GM18519 (cell line): ENCODE data around the gene LGI1.

Experiments used
- ATAC-seq: cut with Tn5 transposase; IDR thresholded peaks from one replicate; pipeline ENCODE4 v1.9.1; 2021; ENCODE audit warnings: mild to moderate bottlenecking, moderate library complexity; ENCODE audit not compliant: unreplicated experiment, low FRiP score

The LGI1 gene

DNA sequence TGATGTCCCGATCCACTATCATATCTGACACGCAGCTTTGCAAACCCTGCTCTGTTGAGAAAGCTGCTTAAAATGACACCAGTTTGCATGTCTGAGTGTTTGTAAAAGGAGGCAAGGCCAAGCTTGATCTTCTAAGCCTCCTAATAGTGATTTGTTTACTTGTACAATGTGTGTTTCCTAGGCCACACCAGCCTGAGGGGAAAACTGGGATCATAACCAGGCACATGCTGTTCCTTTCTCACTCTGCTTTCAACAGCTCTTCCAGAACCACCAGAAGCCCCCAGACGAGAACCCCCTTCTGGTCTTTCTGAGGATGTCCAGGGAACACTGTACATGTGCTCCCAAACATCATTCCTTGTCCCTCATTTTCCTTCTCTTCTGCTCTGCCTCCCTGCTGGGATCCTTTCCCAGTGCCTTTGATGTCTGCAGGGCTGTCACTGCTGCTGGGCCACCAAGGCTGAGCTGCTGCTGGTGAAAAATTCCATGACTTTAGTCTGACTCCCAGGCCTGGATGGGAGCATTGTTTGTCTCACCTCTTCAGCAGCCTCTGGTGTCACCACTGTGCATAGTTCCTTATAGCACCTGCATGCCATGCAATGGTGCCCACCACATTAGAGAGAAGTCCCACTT is 4.0 kb upstream of the LGI1 start:
- ATAC-seq, result no peak

GRCh38 chr10:93754761-93755160 is 3.0 kb upstream of the LGI1 start:
- ATAC-seq, result no peak

GRCh38 chr10:93755443-93756116 is 2.2 kb upstream of the LGI1 start:
- ATAC-seq, result no peak

- no peak for ATAC-seq
Observed at GRCh38 chr10:93756118-93756517, 1.6 kb upstream of the LGI1 start.

GRCh38 chr10:93757136-93757535 is 600 bp upstream of the LGI1 start:
- no peak for ATAC-seq

- ATAC-seq, result no peak
Observed at GRCh38 chr10:93758508-93758885, 761 bp downstream of the LGI1 start.

- ATAC-seq, result no peak
Observed at GRCh38 chr10:93758891-93759410, 1.2 kb downstream of the LGI1 start.

DNA sequence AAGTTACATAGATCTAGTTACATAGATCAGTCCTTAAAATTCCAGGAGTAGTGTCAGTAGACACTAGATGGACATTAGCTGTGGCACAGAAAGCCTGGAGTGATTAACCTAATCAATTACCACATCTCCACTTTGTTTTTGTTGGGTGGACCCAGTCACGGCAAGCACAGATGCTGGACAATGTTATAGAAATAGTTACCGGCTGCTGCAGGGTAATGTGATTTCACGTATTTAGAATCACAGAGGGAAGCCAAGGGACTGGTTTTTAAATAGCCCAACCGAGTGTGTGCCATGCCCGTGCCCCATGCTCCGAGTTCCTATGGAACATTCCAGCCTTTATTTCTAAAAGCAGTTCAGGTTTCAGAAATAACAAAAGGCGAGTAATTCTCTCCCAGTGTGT is 2.8 kb downstream of the LGI1 start:
- no peak for ATAC-seq

DNA sequence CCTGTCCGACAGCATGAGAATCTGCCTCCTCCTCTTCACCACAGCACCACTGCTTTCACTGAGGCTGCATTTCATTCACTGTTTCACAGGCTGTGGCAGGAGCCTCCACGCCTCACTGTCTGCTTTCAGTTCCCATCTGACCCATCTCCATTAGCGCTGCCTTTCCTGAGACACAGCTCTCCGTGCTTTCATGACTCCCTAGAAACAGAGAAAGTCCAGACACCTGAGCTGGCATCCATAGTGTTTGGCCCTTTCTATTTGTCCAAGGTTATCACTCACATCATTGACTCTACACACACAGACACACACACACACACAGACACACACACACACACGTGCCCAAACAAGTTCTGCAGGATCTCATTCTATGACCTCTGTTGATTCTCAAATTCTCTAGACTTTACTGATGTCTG is 5.2 kb downstream of the LGI1 start:
- ATAC-seq, result peak; percentile 53

DNA sequence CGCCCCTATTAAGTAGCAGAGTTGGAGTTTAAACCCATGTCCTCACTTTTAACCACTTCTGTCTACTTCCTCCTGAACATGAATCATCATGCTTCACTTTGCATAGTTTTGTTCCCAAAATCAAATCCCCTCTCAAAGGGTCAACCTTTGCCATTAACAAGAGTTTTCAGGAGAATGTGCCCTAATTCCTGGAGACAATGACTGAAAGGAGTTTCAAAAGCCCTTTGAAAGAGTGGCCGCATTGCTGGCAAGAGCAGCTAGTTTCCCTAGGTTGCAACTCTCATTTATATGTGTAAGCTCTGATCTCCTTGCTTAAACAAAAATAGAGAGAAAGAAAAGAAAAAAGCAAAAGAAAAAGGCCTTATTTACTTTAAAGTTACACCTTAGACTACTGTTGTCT is 9.2 kb downstream of the LGI1 start:
- no peak for ATAC-seq

- ATAC-seq, result no peak
Observed at GRCh38 chr10:93767724-93768399, 10.1 kb downstream of the LGI1 start.

- ATAC-seq, result no peak
Observed at GRCh38 chr10:93768892-93769291, 11.2 kb downstream of the LGI1 start.

DNA sequence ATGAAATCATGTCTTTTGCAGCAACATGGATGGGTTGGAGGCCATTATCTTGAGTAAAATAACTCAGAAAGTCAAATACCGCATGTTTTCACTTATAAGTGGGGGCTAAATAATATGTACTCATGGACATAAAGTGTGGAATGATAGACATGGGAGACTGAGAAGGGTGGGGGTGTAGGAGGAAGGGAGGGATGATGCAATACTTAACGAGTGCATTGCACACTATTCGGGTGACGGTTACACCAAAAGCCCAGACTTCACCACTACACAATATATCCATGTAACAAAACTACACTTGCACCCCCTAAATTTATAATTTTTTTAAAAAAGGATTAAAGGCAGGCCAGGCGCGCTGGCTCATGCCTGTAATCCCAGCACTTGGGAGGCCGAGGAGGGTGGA is 13.6 kb downstream of the LGI1 start:
- no peak for ATAC-seq

GRCh38 chr10:93773120-93773519 is 15.4 kb downstream of the LGI1 start:
- no peak for ATAC-seq

GRCh38 chr10:93773705-93774104 is 16.0 kb downstream of the LGI1 start:
- no peak for ATAC-seq

GRCh38 chr10:93775356-93775755 is 17.6 kb downstream of the LGI1 start:
- no peak for ATAC-seq

DNA sequence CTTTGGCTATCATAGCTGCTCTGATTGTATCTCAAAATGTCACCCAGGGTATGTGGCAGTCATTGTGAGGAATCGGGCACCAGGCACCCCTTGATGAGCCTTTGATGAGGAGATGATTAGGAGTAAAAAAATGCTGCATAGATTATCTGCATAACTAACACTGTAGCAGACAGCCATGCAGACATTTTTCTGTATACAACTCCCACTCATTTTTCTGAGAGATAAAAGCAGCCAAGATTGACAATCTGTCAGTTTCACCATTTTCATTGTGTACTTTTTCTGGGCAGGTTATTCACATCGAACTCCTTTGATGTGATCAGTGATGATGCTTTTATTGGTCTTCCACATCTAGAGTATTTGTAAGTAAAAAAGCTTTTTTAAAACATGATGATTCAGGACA is 19.4 kb downstream of the LGI1 start:
- ATAC-seq, result no peak

DNA sequence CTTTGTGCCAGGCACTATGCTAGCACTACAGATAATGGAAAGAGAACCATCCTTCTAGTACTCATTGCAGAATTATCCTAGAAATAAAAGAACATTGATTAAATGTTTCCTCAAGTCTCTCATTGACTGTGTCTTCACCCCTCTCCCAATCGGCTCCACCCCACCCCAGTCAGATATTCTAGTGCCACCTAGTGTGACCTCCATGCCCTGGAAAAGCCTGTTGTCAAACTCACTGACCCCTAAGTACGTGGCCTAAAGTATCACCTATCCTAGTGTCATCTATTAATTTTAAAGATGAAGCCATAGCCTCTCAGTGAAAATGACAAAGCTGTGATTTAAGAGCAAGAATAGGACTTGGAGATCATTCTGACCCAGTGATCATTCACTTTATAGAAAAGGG is 26.3 kb downstream of the LGI1 start:
- no peak for ATAC-seq

GRCh38 chr10:93788413-93789208 is 30.9 kb downstream of the LGI1 start:
- no peak for ATAC-seq

- ATAC-seq, result no peak
Observed at GRCh38 chr10:93790439-93790838, 32.7 kb downstream of the LGI1 start.

DNA sequence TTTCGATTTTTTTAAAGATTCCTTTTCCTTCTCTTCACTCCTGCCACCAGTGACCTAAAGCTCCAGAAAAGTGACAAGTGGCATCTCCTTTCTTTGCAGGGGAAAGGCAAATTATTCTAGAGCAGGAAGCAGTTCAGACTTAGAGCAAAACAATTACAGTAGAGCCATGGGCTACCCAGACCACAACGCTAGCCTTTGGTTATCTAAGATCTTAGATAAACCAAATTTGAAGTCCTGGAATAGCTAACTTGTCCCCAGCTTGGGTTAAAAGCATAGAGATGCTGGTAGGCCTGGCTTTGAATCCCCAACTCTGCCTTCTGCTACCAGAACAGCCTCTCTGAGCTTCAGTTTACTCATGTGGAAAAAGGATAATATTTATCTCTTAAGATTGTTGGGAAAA is 38.4 kb downstream of the LGI1 start:
- no peak for ATAC-seq
